Spinal cord (tissue), 10 donors: ENCODE measurements around the gene ICE2. TPM values are rescaled to one million over a fixed set of nuclear protein-coding genes. Genes with fewer than 3 reads are reported as not detected.

Source experiments
- DNase-seq, 6 donors: peaks; one replicate each; pipeline versions ENCODE4 v3.0.0 to v3.0.0-alpha.2; 2013 to 2015; ENCODE audit warnings: low spot score in 6 of 6, low read depth in 4 of 6
- H3K27ac ChIP-seq: one replicate; pipeline ENCODE4 v1.5.1; 2013; ENCODE audit warnings: low read depth, low read length, control low read depth
- H3K27me3 ChIP-seq: one replicate; pipeline ENCODE4 v1.6.1; 2013; ENCODE audit warnings: low read length; ENCODE audit not compliant: control insufficient read depth, insufficient read depth
- H3K36me3 ChIP-seq: one replicate; pipeline ENCODE4 v1.6.1; 2013; ENCODE audit warnings: low read length; ENCODE audit not compliant: control insufficient read depth, insufficient read depth
- H3K4me1 ChIP-seq: one replicate; pipeline ENCODE4 v1.6.1; 2013; ENCODE audit warnings: low read length; ENCODE audit not compliant: control insufficient read depth, insufficient read depth
- H3K4me3 ChIP-seq: one replicate; pipeline ENCODE4 v1.5.1; 2013; ENCODE audit warnings: low read depth, low read length, control low read depth
- H3K9me3 ChIP-seq: one replicate; pipeline ENCODE4 v1.6.1; 2013; ENCODE audit warnings: low read length; ENCODE audit not compliant: control insufficient read depth, insufficient read depth
- WGBS: methylation state at CpG from one replicate; pipeline ENCODE4 v1.1.5; 2013; ENCODE audit warnings: missing lambda C conversion rate; ENCODE audit not compliant: insufficient coverage; 5-methylcytosine and 5-hydroxymethylcytosine counted together
- polyA plus RNA-seq, 2 donors: library from polyadenylated mRNA; unstranded; fragments of 120-200 nt; gene quantifications; one replicate each; pipeline ENCODE4 v1.2.1, GENCODE V29; 2013; ENCODE audit not compliant: insufficient read length in 2 of 2
- total RNA-seq, 2 donors: library from RNA; depleted of rRNA in 1 of 2; stranded (reverse); fragments of 120-200 nt in 1 of 2; fragments of >200 nt in 1 of 2; gene quantifications; one replicate each; pipeline versions ENCODE4 v1.2.3 to v1.2.4, GENCODE V29; 2013 to 2014
- donor health status: healthy.

ICE2 gene
- total and polyA plus RNA-seq, 4 donors: 38.7 to 63.8 (median 44.1) TPM

DNA sequence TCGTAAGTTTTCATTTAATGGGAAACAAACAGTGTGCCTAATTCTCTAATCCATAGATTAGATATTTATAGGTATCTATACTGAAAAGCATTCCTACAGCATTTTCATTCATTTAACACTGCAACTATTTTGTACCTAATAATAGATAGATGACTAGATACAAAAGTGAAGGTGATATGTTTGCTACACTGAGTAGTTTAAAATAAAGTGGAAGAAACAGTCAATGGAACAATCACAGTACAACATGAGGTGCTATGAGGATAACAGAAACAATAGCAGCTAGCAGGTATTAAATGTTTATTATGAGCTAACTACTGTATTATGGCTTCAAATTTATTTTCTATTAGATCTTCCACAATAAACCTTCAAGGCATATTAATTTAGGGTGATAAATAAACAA is 50.0 kb downstream of the ICE2 start:
- no CpG with 5 or more reads among the region's 1 CpG for WGBS
- no peaks in the 10 kb centered on the region for H3K27me3 ChIP-seq
- no peak overlapping the region for H3K4me3 ChIP-seq
- H3K9me3 ChIP-seq: no peaks in the 10 kb centered on the region
- peaks cover 14% of the 10 kb centered on the region for H3K36me3 ChIP-seq
- H3K27ac ChIP-seq: no peak overlapping the region
- DNase-seq: no peak
- H3K4me1 ChIP-seq: no peaks in the 10 kb centered on the region

GRCh38 chr15:60426870-60427508 is 52.0 kb downstream of the ICE2 start:
- DNase-seq: peak in 1 of 6 donors; percentile 12
- Histone ChIP-seq H3K27me3 (no peaks in the 10 kb centered on the region), H3K36me3 (peaks cover 7% of the 10 kb centered on the region), H3K27ac (no peak overlapping the region), H3K4me3 (no peak overlapping the region), H3K9me3 (no peaks in the 10 kb centered on the region), H3K4me1 (no peaks in the 10 kb centered on the region)
- WGBS: no CpG with 5 or more reads among the region's 2 CpGs

DNA sequence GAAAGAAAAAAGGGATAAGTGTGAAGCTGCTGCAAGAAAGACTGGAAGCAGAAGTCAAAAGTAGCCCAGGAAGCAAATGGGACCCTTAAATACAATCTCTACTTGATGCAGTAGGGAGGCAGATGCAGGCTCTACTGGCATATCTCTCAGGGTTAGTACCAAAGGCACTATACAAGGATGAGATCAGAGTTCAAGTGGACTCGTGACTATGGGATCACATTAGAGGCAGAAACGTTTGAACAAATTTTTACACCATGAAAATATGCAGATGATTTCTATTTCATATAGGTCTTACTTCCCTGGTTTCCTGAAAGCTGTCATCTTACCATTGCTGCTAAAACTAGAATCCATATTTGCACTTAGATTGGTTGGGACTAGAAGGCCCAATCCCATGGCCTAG is 53.5 kb downstream of the ICE2 start:
- WGBS: no CpG with 5 or more reads among the region's 2 CpGs
- Histone ChIP-seq H3K4me1 (no peaks in the 10 kb centered on the region), H3K36me3 (peaks cover 3% of the 10 kb centered on the region), H3K27me3 (no peaks in the 10 kb centered on the region), H3K27ac (no peak overlapping the region), H3K9me3 (no peaks in the 10 kb centered on the region), H3K4me3 (no peak overlapping the region)
- DNase-seq: no peak

GRCh38 chr15:60424006-60424405 is 54.9 kb downstream of the ICE2 start:
- no peaks in the 10 kb centered on the region for H3K4me1 ChIP-seq
- no peak overlapping the region for H3K4me3 ChIP-seq
- no peaks in the 10 kb centered on the region for H3K9me3 ChIP-seq
- no peak for DNase-seq
- peaks cover 3% of the 10 kb centered on the region for H3K36me3 ChIP-seq
- H3K27me3 ChIP-seq: no peaks in the 10 kb centered on the region
- WGBS: 95% methylated on average over 1 of the region's 1 CpG
- H3K27ac ChIP-seq: peak overlapping the region; percentile 70

- WGBS: no CpG with 5 or more reads among the region's 2 CpGs
- H3K9me3 ChIP-seq: no peaks in the 10 kb centered on the region
- DNase-seq: peak in 5 of 6 donors; percentile 38 to 94 (median 57)
- H3K36me3 ChIP-seq: peaks cover 3% of the 10 kb centered on the region
- peak overlapping the region; percentile 70 for H3K27ac ChIP-seq
- no peaks in the 10 kb centered on the region for H3K4me1 ChIP-seq
- no peak overlapping the region for H3K4me3 ChIP-seq
- H3K27me3 ChIP-seq: no peaks in the 10 kb centered on the region
Measured at GRCh38 chr15:60423537-60423936, 55.4 kb downstream of the ICE2 start.

GRCh38 chr15:60421544-60421943 is 57.4 kb downstream of the ICE2 start:
- Histone ChIP-seq H3K36me3 (peaks cover 3% of the 10 kb centered on the region), H3K27me3 (no peaks in the 10 kb centered on the region), H3K4me1 (no peaks in the 10 kb centered on the region), H3K9me3 (no peaks in the 10 kb centered on the region), H3K27ac (peak overlapping the region; percentile 12), H3K4me3 (no peak overlapping the region)
- DNase-seq: no peak
- WGBS: no CpG with 5 or more reads among the region's 1 CpG

GRCh38 chr15:60420203-60420716 is 58.7 kb downstream of the ICE2 start:
- H3K4me3 ChIP-seq: no peak overlapping the region
- no peaks in the 10 kb centered on the region for H3K4me1 ChIP-seq
- DNase-seq: no peak
- 96% methylated on average over 2 of the region's 2 CpGs for WGBS
- H3K36me3 ChIP-seq: peaks cover 3% of the 10 kb centered on the region
- H3K27ac ChIP-seq: no peak overlapping the region
- no peaks in the 10 kb centered on the region for H3K9me3 ChIP-seq
- no peaks in the 10 kb centered on the region for H3K27me3 ChIP-seq

DNA sequence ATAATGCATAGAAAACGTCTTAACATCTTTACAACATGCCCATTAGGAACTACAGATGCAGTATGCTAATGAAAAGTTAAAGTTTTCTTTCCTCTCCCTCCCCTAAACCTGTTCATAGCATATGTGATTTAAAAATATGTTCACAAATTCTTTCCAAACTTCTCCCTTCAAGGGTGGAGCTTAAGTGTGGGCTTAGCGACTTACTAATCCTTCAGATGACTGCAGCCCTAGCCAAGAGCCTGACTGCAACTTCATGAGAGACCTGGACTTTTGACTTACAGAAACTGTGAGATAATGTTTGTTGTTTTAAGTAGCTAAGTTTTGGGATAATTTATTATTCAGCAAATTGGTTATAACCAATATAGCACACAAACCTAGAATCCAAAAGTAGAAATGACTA is 59.2 kb downstream of the ICE2 start:
- H3K36me3 ChIP-seq: peaks cover 3% of the 10 kb centered on the region
- no peaks in the 10 kb centered on the region for H3K4me1 ChIP-seq
- no peak overlapping the region for H3K27ac ChIP-seq
- H3K27me3 ChIP-seq: no peaks in the 10 kb centered on the region
- DNase-seq: no peak
- no peaks in the 10 kb centered on the region for H3K9me3 ChIP-seq
- H3K4me3 ChIP-seq: no peak overlapping the region
- WGBS: no CpG with 5 or more reads among the region's 2 CpGs

DNA sequence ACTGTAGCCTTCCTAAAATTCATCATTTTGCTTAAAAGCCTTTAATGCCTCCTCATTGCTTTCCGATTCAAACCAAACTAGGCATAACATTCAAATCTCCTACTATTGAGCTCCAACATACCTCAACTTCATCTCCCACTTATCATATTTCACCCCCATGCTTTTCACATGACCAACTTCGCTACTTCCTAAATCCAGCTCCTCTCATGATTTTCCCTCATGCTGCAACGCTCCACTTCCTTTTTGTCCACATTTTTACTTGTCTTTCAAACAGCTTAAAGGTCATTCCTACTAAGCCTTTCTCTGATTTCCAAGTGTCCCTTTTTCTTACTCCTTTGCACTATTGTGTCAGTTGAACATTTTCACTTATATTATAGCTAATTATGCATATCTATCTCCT is 60.8 kb downstream of the ICE2 start:
- H3K4me3 ChIP-seq: no peak overlapping the region
- H3K9me3 ChIP-seq: no peaks in the 10 kb centered on the region
- DNase-seq: no peak
- H3K27ac ChIP-seq: no peak overlapping the region
- H3K27me3 ChIP-seq: no peaks in the 10 kb centered on the region
- peaks cover 3% of the 10 kb centered on the region for H3K36me3 ChIP-seq
- no peaks in the 10 kb centered on the region for H3K4me1 ChIP-seq
- WGBS: 91% methylated on average over 3 of the region's 3 CpGs

- Histone ChIP-seq H3K27ac (no peak overlapping the region), H3K4me1 (peaks cover 4% of the 10 kb centered on the region)
- WGBS: 100% methylated on average over 3 of the region's 4 CpGs
Measured at GRCh38 chr15:60417112-60417511, 61.8 kb downstream of the ICE2 start.

More at GRCh38 chr15:60417112-60417511, 61.8 kb downstream of the ICE2 start:
- Histone ChIP-seq H3K27me3 (no peaks in the 10 kb centered on the region), H3K9me3 (no peaks in the 10 kb centered on the region), H3K4me3 (no peak overlapping the region), H3K36me3 (peaks cover 2% of the 10 kb centered on the region)
- no peak for DNase-seq
